HG03066 (cell line): ENCODE measurements around the gene MYH14.
"Not testable (repeated sequence)": the region's sequence is repeated elsewhere in the genome, so short reads cannot be mapped to it uniquely, and the experiment has no call there.

Experiments
- ATAC-seq: cut with Tn5 transposase; IDR thresholded peaks from one replicate; pipeline ENCODE4 v1.9.1; 2021; ENCODE audit warnings: low read depth; ENCODE audit not compliant: unreplicated experiment

The MYH14 gene

DNA sequence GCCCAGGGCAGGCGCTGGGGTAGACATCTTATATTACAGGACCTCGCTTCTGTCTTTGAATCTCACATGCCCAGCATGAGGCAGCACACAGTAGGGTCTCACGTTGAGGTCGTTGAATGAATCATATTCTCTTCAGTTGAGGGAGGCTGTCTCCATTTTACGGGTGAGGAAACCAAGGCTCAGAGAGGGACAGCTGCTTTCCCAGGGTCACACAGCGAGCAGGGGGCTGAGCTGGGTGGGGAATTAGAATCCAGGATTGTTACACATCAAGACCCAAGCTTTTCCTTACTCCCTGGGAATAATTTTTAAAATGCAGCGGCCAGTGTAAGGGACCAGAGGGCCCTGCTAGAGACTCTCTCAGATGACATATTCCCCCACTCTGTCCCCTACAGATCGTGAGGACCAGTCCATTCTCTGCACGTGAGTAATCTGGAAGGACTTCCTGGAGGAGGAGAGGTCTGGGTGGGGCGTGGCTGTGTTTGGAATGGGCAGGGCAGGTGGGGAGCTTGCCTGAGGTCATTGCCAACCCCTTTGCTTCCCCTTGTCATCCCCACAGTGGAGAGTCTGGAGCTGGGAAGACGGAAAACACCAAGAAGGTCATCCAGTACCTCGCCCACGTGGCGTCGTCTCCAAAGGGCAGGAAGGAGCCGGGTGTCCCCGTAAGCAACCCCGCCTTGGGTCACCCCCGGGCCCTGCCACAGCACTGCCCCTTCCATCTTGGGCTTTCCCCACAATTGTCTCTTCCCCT lies 19.4 kb downstream of the MYH14 start:
- no peak for ATAC-seq

DNA sequence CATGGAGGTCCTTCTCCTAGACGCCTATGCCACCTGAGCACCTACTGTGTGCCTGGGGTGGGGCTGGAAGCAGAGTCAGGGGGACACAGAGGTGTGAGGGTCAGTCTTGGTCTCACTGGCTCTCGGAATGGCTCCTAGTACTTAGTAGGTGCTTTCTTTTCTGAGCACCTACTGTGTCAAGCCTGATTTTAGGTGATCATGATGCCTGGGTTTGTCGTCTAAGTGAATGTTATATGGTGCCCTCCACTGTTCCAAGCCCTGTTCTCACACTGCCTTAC lies 20.0 kb downstream of the MYH14 start:
- ATAC-seq, result no peak

DNA sequence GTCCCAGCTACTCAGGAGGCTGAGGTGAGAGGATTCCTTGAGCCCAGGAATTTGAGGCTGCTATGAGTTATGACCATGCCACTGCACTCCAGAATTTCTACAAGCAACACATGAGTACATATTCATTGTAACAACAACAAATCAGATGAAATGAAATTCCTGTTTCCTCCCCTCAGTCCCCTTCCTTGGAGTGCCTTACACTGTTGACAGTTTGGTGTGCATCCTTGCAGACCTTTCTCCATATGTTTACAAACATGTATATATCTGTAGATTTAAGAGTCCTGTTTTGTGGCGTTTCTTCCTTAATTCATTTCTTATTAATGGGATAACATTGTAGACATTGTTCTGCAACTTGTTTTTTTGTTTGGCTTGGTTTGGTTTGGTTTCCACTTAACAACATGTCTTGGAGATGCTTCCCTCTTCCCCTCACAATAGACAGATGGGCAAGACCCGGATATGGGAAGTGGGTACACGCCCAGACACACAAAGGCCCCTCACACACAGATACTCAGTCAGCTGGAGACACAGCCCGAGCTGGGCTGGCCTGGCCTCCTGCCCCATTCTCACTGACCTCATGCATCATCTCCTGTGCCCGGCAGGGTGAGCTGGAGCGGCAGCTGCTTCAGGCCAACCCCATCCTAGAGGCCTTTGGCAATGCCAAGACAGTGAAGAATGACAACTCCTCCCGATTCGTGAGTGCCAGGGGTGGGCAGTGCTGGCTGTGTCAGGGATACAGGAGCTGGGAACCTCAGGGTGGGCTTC lies 21.7 kb downstream of the MYH14 start:
- ATAC-seq, result no peak

DNA sequence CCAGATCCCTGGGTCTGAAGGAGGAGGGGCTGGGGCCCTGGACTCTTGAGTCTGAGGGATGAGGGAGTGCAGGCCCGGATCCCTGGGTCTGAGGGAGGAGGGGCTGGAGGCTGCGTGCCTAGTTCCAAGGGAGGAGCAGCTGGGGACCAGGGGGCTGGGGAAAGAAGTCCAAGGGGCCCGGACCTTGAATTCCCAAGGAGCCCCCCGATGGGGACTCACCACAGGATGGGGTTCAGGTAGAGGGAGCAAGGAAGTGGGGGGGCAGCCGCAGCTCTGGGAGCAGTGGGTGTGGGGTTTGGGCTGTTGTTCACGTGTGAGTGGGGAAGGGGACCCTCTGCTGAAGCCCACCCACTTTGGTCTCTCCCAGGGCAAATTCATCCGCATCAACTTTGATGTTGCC lies 23.1 kb downstream of the MYH14 start:
- no peak for ATAC-seq

DNA sequence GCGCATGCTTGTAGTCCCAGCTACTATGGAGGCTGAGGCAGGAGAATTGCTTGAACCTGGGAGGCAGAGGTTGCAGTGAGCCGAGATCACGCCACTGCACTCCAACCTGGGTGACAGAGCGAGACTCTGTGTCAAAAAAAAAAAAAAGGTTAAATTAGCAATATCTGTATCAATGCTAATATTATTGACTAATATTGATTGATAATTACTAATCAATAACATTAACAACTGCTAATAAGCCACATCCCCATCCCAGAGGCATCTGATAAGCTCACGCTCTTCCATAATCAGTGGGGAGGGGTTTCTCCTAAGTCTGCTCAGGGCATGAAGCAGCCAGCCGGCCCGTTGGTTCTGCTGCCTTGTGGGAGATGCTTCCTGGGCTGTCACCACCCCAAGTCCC lies 24.7 kb downstream of the MYH14 start:
- ATAC-seq, result not testable (repeated sequence)

DNA sequence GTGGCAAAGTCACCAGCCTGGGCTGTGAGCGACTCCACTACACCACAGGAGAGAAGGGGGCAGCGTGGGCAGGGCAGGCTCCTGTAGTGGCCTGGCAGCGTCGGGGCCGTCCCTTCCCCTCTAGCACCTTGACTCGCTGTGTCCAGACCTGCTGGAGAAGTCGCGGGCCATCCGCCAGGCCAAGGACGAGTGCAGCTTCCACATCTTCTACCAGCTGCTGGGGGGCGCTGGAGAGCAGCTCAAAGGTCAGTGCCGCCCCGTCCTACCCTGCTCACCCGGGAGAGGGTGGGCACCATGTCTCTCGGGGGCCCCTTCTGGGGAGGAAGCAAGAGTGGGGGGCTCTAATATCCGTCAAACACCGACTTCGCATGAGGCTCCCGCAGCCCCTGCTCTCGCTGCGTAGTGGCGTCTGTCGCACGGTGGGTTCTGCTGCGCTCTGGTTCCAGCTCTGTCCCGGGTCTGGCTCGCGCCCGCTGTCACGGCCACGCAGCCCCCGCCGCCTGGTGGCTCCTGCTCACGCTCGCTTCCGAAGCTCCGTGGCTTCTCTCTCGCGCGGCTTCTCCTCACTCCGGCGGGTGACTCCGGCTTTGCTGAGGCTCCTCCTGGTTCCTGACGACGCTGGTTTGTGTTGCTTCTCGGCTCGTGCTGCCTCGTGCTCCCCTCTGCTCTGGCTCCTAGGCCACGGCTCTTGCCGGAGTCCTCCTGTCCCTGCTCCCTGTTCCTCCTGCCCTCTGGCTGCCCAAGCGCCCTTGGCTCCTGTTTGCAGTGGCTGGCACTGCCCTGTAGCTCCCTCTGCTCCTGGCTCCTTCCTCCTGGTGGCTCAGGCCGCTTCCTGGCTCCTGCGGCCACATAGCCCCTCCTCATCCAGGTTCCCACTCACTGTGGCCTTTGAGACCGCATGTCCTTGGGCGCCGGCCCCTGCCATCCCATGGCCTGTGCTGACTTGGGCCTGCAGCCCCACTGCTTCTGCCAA lies 27.2 kb downstream of the MYH14 start:
- no peak for ATAC-seq

DNA sequence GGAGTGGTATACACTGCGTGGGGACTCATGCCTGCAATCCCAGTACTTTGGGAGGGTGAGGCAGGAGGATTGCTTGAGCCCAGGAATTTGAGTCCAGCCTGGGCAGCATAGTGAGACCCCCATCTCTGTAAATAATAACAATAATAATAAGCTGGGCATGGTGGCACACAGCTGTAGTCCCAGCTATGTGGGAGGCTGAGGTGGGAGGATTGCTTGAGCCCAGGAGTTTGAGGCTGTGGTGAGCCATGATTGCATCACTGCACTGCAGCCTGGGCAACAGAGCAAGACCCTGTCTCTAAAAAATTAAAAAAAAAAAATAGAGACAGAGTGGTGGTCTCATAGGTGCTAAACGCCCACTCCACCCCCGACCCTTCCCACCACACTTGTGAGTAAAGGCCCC lies 28.0 kb downstream of the MYH14 start:
- ATAC-seq, result not testable (repeated sequence)

DNA sequence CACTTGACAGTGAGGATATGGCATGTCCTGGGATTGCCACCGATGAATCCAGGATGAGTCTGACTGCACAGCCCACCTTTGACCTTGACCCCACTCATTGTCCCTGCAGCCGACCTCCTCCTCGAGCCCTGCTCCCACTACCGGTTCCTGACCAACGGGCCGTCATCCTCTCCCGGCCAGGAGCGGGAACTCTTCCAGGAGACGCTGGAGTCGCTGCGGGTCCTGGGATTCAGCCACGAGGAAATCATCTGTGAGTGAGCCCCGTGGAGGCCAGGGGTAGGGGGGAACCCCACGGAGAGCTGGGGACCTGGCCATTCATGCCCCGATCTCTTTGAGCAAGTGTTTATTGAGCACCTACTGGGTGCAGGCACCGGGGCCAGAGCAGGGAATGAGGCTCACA lies 28.4 kb downstream of the MYH14 start:
- no peak for ATAC-seq

DNA sequence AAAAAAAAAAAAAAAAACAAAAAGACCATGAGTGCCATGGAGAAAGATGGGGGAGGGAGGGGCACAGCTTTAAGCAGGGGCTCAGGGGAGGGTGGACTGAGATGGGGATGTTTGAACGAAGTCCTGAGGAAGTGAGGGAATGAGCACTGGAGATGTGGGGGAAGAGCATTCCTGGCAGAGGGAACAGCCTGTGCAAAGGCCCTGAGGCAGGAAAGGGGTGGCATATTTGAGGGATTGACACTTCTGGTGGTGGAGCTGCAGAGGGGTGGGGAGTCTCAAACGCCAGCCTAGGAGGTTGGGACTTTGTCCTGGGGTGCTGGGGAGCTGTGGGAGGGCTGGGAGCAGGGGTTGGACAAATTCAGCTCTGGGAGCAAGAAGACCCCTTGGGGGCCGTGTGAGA lies 29.2 kb downstream of the MYH14 start:
- ATAC-seq, result no peak

DNA sequence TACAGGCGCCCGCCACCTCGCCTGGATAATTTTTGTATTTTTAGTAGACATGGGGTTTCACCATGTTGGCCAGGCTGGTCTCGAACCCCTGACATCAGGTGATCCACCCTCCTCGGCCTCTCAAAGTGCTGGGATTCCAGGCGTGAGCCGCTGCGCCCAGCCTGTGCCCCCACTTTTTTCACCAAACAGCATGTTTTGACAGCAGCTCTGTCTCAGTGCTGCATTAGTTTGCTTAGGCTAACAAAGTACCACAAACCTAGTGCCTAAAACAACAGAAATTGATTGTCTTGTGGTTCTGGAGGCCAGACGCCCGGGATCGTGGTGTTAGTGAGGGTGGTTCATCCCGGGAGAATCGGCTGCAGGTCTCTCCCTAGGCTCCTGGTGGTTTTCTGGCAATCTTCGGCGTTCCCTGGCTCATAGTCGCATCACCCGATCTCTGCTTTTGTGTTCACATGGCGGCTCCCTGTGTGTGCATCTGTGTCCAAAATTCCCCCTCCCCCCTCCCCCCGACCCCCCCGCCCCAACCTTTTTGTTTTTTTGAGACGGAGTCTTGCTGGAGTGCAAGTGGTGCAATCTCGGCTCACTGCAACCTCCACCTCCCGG lies 30.0 kb downstream of the MYH14 start:
- no peak for ATAC-seq

DNA sequence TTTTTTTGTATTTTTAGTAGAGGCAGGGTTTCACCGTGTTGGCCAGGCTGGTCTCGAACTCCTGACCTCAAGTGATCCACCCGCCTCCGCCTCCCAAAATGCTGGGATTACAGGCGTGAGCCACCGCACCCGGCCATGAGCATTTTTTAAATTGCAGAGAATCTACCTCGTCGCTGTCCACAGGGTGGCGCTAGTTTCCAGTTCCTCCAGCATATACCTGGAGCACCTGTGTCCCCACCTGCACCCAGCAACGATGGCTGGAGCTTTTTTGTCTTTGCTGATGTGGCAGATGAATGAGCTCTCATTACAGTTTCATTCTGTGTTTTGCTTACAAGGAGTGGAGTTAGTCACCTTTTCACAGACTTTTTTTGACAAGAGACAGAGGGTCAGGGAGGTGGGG lies 34.1 kb downstream of the MYH14 start:
- not testable (repeated sequence) for ATAC-seq

DNA sequence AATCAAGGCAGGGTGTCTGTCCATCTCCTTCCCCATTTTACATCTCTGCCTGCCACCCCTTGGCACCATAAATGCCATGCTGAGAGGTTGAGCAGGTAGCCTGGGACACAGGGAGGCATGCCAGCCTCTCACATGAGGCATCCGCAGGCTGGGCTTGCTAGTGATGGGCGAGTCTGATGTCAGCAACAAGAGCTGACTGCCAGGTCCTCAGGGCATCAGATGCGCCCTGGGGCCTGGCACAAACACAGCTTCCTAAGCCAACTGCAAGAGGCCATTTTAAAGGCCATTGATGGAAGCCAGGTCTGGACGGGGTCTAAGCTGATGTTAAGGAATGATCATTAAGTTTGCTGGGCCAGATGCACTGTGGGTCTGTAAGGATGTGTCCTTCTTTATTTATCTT lies 34.6 kb downstream of the MYH14 start:
- no peak for ATAC-seq

DNA sequence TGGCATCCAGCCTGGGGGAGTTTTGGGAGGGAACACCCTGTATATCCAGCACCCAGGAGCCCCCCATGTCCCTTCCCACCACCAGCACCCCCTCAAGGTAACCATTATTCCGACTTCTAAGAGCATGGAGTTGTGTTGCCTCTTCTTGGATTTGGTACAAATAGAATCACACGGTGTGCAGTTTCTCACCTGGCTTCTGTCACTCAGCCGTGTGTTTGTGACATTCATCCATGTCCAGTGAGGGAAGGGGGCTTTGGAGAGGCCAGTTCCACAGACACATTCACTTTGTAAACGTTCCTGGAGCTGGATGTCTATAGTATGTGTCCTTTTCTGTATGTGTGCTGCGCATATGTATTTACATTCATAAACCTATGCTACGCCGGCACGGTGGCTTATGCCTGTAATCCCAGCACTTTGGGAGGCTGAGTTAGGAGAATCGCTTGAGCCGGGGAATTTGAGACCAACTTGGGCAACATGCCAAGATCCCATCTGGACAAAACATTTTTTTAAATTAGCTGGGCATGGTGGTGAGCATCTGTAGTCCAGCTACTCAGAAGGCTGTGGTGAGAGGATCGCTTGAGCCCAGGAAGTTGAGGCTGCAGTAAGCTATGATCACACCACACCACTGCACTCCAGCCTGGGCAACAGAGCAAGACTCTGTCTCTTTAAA lies 36.6 kb downstream of the MYH14 start:
- ATAC-seq, result no peak

DNA sequence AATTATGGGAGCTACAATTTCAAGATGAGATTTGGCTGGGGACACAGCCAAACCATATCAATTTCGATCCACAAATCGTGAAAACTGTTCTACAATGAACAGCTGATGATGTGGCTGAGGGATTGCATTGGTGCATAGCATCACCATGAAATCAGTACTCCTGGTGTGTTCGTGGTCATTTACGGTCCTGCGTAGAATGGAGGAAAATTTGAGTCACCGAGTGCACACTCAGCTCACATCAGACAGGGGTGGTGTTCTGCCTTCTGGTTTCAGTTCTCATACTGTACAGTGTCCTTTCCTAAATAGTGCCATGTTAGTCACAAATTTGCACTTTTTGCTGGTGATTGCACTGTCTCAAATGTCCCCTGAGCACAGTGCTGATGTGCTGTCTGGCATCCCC lies 39.2 kb downstream of the MYH14 start:
- ATAC-seq, result no peak

DNA sequence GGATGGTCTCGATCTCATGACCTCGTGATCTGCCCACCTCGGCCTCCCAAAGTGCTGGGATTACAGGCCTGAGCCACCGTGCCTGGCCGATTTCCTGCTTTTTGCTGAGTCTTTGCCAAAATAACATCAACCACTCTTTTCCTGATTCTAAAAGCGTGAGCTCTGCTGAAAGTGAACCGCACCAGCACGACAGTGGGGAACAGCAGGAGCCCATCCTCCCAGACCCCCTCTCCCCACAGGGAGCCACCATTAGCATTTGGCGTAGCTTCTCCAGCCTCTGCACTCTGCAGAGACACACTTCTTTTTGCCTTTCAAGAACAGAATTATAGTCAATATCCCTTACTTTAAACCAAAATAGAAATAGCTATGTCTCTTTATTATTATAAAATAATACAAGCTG lies 41.3 kb downstream of the MYH14 start:
- ATAC-seq, result no peak

DNA sequence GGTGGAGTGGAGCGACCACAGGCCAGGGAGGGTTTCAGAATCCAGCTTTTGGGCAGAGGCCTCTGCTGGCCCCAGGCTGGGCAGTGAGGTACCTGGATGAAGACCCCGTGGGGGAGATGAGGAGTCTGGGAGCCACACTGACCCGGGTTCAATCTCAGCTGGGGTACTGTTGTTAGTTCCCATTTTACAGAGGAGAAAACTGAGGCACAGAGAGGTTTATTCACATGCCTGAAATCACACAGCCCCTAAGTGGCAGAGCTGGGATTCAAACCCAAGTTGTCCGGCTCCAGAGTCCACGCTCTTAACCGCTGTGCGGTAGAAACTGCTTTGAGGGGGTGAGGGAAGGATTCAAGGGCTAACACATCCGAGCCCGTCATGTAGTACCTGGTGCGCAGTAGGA lies 45.0 kb downstream of the MYH14 start:
- no peak for ATAC-seq

DNA sequence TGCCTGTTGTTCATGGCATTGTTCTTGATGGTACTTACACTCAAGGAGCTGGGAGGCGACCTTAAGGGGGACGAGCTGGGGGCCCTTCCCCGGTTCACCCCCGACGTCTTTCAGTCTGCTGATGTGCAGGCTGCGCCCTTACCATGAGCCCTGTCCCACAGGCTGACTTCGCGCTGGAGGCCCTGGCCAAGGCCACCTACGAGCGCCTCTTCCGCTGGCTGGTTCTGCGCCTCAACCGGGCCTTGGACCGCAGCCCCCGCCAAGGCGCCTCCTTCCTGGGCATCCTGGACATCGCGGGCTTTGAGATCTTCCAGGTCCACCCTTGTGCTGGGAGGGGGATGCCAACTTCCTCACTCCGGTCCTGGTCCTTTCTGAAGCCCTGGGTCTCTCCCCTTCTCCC lies 45.4 kb downstream of the MYH14 start:
- no peak for ATAC-seq

DNA sequence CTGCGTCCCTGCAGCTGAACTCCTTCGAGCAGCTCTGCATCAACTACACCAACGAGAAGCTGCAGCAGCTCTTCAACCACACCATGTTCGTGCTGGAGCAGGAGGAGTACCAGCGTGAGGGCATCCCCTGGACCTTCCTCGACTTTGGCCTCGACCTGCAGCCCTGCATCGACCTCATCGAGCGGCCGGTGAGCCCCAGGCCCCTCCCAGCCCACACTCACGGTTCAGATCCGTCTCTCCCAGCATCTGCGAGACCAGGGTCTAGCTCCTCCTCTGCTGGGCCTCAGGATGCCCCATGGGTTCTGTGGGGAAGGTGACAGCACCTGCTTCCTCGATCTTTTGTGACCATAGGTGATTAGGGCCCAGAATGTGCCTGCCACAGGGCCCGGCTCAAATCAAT lies 46.2 kb downstream of the MYH14 start:
- ATAC-seq, result no peak

DNA sequence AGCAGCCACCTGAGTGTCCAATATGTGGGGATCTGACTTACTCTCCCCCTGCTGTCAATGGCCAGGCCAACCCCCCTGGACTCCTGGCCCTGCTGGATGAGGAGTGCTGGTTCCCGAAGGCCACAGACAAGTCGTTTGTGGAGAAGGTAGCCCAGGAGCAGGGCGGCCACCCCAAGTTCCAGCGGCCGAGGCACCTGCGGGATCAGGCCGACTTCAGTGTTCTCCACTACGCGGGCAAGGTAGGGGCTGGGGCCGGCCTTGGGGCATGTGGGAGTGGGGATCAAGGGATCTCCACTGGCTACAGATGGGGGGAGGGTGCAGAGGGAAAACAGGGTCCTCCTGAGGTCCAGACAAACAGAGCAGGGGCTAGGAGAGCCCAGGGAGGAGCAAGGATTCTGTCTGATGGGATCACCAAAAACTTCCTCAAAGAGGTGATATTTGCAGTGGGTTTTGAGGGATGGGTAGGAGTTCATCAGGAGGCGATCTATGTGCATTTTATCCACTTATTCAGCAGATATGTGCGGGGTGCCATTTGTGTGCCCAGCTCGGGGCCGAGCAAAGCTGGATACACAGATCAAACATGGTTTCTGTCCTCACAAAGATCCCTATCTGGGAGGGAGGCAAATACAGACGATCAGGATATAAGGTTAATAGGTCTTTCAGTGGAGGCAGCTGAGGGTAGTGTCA lies 47.2 kb downstream of the MYH14 start:
- no peak for ATAC-seq
